Stimulated activated CD4-positive, alpha-beta T cell treated with anti-CD3 and anti-CD28 coated beads, TNF-alpha, amount 100 ng/mL, for 1 hour (primary cell): ENCODE data around the gene AFAP1L2.

Experiments used
- DNase-seq, 3 donors: peaks; one replicate each; pipeline ENCODE4 v3.0.0-alpha.2; 2020; ENCODE audit warnings: low read depth in 3 of 3, low spot score in 1 of 3

AFAP1L2 gene

GRCh38 chr10:114412907-114413797, 8.8 kb upstream of the AFAP1L2 start:
- DNase-seq = no peak

- DNase-seq = no peak
Measured at GRCh38 chr10:114408968-114409444, 4.7 kb upstream of the AFAP1L2 start.

- no peak for DNase-seq
Measured at GRCh38 chr10:114408112-114408967, 4.0 kb upstream of the AFAP1L2 start.

GRCh38 chr10:114406455-114406854, 2.2 kb upstream of the AFAP1L2 start:
- DNase-seq = no peak

GRCh38 chr10:114405011-114405350, 679 bp upstream of the AFAP1L2 start:
- DNase-seq = no peak

- no peak for DNase-seq
Measured at GRCh38 chr10:114403541-114404161, 651 bp downstream of the AFAP1L2 start.

- DNase-seq = no peak
Measured at GRCh38 chr10:114402871-114403540, 1.3 kb downstream of the AFAP1L2 start.

- no peak for DNase-seq
Measured at GRCh38 chr10:114402233-114402632, 2.1 kb downstream of the AFAP1L2 start.

GRCh38 chr10:114401195-114401791, 3.0 kb downstream of the AFAP1L2 start:
- no peak for DNase-seq

GRCh38 chr10:114400091-114400490, 4.2 kb downstream of the AFAP1L2 start:
- no peak for DNase-seq

GRCh38 chr10:114399576-114399975, 4.7 kb downstream of the AFAP1L2 start:
- no peak for DNase-seq

GRCh38 chr10:114398587-114399331, 5.5 kb downstream of the AFAP1L2 start:
- no peak for DNase-seq

- DNase-seq = no peak
Measured at GRCh38 chr10:114397651-114398145, 6.6 kb downstream of the AFAP1L2 start.

- no peak for DNase-seq
Measured at GRCh38 chr10:114396464-114396863, 7.8 kb downstream of the AFAP1L2 start.

GRCh38 chr10:114395366-114396022, 8.8 kb downstream of the AFAP1L2 start:
- no peak for DNase-seq

GRCh38 chr10:114394531-114394930, 9.8 kb downstream of the AFAP1L2 start:
- no peak for DNase-seq

GRCh38 chr10:114393886-114394285, 10.4 kb downstream of the AFAP1L2 start:
- DNase-seq = no peak

- DNase-seq = no peak
Measured at GRCh38 chr10:114393482-114393881, 10.8 kb downstream of the AFAP1L2 start.
